ENCODE measurements around the gene KPNA1.
"Not testable (repeated sequence)": the region's sequence is repeated elsewhere in the genome, so short reads cannot be mapped to it uniquely, and the experiment has no call there.

The KPNA1 gene

DNA sequence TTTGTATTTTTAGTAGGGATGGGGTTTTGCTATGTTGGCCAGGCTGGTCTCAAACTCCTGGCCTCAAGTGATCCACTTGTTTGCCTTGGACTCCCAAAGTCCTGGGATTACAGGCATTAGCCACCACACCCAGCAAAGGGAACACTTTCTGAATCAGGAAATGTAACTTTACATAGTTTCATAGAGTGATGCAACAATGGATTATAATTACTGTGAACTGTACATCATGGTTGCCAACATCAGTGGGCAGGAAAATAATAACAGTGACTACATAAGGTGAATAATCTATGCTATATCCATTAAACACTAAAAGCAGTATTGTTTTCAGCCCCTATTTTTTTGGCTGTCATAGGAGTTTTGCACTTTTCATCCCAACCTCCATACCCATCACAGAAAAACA is 5.0 kb upstream of the KPNA1 start:
- DNase-seq = no peak

DNA sequence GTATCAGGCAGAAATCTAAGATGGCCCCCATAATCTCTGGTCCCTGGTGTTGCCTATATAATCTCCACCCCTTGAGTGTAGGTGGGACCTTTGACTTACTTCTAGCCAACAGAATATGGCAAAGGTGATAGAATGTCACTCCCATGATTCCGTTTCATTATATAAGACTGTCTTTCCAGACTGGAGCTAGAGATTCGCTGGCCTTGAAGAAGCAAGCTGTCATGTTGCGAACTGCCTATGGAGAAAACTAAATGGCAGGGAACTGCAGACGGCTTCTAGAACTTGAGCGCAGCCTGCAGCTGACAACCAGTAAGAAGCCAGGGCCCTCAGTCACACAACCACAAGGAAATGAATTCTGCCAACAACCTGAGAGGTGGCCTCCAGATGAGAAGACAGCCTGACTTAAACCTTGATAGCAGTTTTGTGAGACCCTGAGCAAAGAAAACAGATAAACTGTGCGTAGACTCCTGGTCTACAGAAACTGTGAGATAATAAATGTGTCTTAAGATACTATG is 2.2 kb upstream of the KPNA1 start:
- DNase-seq = no peak

DNA sequence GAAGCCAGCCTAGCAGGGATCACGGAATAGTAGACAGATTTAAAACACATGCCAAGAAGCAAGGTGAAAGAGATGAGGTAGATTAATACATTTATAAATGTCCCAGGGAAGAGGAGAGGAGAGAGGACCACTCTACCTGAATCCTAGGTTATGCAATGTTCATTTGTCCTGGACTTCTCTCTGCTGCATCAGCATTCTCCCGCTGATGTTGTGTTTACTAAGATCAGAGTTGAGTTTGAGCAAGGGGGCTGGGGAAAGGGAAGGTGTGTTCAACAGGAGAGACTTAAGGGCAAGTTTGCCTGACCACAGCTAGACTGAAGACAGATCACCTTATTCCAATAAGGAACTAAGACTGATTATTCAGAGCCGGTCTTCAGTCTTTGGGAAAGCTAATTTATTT is 1.1 kb upstream of the KPNA1 start:
- DNase-seq = no peak

DNA sequence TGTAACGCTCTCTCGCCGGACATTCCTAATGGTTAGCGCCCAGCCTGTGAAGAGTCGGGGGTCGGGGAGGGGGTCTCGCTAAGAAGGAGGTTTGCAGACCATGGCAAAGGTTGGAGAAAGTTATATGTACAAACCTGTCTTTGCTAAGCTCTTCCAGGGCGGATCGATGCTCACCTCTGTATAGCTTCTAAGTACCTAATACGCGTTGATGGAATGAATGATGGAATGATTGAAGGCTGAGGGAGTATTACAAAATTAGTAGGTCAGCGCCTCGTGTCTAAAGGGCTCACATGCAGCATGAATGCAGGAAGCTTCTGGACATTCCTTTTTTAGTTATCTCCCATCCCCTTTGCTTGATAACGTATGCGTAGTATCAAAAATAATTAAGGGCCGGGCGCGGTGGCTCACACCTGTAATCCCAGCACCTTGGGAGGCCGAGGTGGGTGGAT is 305 bp upstream of the KPNA1 start:
- no peak for DNase-seq

DNA sequence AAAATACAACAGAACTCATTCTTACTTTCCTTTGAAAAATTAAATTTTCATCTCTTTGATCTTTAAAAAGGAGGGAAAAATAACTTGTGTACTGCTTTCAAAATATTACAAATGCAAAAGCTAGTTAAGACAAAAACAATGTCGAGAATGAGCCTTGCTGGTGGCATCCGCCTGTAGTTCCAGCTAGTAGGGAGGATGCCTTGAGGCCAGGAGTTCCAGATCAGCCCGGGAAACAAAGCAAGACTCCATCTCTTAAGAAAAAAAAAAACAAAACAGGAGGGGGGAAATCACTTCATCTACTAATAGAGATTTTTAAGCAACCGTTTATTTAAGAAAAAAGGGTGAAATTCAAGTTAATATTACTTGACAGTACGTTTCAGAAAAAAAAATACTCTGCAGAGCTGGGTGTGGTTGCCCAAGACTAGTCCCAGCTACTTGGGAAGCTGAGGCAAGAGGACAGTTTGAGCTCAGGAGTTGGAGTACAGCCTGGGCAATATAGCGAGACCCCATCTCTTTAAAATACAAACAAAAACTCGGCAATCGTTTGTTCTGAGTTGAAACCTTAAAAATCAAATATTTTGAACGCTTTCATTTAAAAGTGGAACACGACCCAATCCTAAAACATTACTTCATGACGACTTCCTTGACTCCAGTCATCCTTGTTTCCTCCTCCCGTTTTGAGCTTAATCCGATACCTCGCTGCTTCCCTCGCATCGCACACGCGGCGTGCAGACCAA is 1.2 kb downstream of the KPNA1 start:
- DNase-seq = no peak

DNA sequence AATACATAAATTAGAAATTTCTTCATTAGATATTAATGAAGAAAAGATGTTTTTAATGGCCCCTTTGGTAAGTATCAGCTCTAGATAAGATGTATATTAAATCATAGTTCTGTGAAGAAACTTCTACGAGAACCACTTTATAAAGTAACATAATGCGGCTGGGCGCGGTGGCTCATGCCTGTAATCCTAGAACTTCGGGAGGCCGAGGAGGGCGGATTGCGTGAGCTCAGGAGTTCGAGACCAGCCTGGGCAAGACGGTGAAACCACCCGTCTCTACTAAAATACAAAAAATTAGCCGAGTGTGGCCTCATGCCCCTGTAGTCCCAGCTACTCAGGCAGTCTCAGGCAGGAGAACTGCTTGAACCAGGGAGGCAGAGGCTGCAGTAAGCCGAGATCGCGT is 2.5 kb downstream of the KPNA1 start:
- DNase-seq = no peak

DNA sequence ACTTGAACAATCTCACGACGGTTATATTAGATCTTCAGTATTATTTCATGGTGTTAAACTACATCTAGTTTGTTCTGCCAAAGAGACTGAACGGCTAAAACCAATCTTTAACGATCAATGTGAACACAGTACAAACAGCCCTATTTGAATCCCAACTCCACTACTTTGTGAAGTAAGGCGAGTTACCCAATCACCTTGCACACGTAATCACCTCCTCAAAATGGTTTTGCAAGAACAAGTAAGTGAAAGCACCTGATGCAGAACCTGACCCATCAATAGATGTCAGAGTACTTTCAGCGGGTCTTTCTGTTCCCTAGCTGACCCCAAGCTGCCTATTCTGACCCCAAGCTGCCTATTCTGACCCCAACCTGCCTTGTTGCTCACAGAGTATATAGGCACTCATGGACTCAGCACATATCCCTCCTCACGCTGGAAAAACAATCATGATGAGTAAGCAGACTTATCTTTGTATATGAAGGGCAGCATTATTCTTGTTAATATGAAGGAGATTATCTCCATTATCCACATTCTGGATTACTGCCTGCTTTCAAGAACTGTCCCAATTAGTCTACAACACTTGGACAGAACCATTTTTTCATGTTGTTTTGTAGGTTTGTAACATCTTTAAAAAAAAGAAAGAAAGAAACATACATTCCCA is 3.7 kb downstream of the KPNA1 start:
- no peak for DNase-seq

DNA sequence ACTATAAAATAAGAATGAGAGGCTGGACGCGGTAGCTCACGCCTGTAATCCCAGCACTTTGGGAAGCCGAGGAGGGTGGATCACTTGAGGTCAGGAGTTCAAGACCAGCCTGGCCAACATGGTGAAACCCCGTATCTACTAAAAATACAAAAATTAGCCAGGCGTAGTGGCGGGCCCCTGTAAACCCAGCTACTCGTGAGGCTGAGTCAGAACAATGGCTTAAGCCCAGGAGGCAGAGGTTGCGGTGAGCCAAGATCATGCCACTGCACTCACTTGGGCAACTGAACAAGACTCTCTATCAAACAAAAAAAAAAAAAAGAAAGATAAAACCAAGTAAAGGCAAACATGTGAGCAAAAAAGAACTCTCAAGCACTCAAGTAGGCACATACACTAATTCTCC is 5.8 kb downstream of the KPNA1 start:
- DNase-seq = not testable (repeated sequence)

DNA sequence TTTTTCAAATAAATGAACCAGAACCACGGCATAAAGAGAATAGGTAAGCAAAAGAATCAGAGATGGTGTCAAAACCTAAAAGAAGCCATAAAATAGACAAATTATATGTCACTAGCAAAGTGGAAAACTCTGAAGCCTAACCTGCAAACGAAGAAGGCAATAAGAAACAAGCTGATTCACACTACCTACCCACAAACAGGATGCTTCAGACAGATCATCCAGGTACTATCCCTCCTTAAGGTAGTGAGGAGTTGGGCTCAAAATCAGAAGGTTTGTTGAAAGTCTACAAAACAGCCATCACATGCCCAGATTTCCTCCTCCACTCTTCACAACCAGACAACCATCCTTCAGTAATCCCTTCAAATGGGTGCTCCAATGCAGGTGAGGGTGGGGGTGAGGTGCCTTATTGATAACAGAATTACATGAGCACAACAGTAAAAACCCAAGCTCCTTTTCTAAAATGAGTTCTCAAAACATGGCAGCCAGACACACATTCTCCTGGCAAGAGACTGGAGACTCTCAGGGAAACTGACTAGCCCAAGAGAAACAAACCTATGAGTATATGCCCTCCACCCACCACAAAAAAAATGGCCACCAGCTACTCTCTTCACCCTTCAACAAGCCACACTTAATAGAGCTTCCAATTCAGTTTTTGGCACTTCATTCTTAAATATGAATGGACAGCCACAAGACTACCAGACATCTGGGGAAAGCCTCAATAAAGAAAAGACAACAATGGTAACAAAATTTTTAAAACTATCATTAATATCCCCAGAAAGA is 6.4 kb downstream of the KPNA1 start:
- DNase-seq = no peak

DNA sequence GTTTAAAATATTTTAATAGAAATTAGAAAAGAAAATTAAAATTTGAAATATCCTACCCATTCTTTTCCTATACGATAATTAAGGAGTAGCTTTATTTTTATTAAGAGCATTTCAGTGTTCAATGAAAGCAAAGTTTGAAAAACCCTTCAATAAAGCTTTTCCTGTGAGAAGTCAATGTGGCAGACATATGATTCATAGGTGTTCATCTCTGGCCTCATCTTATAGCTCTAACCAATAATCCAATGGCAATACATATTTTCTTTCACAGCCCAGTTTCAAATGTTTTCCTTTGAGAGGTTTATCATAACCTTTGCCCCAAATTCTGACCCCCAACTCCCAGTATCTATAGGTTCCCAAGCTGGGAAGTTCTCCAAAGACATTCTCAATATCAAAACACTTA is 8.3 kb downstream of the KPNA1 start:
- DNase-seq = no peak

DNA sequence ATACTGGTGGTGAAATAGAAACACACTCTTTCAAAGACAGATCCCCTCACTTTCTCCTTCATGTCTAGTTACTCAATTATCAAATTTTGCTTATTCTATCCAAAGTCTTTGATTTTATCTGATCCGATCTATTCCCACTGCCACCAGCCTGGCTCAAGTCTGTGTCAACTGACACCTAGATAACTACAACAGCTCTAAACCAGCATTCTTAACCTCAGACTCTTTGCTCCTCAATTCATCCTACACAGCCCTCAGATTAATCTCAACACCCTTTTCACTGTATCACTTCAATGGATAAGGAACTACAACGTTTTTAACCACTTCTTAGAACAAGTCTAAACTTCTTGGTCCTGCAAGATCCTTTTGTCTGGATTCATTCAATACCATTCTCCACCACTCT is 9.1 kb downstream of the KPNA1 start:
- no peak for DNase-seq

DNA sequence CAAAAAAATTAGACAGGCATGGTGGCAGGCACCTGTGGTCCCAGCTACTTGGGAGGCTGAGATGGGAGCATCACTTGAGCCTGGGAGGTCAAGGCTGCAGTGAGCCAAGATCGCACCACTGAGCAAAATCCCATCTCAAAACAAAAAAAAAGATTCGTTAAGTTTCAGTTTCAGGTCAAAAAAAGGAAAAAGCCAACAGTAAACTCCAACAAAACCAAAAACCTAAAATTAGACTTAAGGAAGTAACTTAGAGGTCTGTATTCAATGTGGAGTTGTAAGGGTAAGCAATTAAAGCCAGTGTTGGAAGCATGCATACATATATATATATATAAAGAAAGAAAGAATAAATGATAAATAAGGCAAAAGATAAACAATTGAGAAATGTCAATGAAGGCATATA is 11.8 kb downstream of the KPNA1 start:
- DNase-seq = no peak

DNA sequence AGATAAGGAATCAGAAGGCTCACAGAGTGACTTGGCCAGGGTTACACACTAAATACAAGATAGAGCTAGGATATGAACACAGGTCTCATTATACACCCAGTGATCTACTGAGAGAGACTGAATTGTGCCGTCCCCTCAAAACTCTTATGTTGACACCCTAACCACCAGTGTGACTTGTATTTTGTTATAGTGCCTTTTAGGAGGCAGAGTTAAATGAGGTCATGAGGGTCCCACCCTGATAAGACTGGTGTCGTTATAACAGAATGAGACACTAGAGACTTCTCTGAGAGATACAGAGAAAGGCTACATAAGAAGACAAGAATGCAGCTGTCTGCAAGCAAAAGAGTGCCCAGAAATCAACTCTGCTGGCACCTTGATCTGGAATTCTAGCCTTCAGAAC is 12.6 kb downstream of the KPNA1 start:
- DNase-seq = no peak

DNA sequence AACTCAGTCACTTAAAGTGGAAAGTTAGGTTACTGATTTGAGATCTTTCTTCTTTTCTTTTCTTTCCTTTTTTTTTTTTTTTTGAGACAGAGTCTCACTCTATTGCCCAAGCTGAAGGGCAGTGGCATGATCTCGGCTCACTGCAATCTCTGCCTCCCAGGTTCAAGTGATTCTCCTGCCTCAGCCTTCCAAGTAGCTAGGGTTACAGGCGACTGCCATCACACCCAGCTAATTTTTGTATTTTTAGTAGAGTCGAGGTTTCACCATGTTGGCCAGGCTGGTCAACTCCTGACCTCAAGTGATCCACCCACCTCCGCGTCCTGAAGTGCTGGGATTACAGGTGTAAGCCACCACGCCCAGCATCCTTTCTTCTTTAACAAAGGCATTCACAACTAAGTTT is 13.8 kb downstream of the KPNA1 start:
- DNase-seq = not testable (repeated sequence)

DNA sequence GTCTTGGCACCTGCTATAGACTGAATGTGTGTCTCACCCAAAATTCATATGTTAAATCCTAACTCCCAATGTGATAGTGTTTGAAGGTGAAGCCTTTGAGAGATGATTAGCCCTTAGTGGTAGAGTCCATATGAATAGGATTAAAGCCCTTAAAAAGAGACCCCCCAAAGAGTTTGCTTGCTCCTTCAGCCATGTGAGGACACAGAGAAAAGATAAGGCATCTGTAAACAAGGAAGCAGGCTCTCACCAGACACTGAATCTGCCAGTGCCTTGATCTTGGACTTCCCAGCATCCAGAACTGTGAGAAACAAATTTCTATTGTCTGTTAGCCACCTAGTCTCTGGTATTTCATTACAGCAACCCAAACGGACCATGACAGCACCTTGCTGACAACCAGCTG is 16.6 kb downstream of the KPNA1 start:
- DNase-seq = no peak

DNA sequence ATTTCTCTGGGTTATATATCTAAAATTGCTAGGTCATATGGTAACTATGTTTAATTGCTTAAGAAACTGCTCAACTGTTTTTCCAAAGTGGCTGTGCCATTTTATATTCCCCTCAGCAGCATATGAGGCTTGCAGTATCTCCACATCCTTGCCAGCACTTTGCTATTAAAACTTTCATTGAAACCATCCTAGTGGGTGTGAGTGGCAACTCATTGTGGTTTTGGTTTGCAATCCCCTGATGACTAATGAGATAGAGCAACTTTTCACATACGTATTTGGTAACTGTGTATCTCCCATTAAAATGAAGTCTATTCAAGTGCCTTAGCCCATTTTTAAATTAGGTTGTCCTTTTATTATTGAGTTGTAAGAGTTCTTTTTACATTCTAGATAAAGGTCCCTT is 17.3 kb downstream of the KPNA1 start:
- peak; percentile 45 for DNase-seq

DNA sequence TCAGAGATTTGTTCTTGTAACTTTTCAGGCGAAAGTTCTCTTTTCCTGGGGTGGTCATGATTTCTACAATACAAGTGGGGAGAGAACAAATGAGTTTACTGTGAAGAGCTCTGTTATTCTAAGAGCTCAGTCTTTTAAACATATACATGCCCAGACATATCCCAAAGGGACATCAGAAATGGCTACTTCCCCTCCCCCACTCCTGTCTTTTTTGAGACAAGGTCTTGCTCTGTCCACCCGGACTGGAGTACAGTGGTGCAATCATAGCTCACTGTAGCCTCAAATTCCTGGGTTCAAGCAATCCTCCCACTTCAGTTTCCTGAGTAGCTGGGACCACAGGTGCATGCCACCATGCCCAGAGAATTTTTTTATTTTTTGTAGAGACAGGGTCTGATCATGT is 18.2 kb downstream of the KPNA1 start:
- no peak for DNase-seq

DNA sequence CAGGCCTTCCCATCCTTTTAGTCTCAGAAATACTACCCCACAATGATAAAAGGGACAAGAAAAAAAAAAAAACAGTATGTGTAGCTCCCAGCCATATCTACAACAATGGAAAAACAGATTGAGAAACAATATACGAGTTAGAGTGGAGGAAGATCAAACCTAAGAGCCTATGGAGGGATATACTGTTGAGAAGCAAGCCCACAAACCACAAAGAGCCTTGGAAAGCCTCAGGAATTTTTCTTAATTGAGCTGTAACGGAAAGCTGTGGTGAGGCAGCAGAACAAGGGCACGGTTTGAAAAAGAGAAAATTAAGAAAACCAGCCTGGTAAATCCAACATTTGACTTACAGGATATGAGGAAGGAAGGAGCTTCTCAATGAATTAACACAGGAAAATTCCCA is 21.4 kb downstream of the KPNA1 start:
- no peak for DNase-seq

DNA sequence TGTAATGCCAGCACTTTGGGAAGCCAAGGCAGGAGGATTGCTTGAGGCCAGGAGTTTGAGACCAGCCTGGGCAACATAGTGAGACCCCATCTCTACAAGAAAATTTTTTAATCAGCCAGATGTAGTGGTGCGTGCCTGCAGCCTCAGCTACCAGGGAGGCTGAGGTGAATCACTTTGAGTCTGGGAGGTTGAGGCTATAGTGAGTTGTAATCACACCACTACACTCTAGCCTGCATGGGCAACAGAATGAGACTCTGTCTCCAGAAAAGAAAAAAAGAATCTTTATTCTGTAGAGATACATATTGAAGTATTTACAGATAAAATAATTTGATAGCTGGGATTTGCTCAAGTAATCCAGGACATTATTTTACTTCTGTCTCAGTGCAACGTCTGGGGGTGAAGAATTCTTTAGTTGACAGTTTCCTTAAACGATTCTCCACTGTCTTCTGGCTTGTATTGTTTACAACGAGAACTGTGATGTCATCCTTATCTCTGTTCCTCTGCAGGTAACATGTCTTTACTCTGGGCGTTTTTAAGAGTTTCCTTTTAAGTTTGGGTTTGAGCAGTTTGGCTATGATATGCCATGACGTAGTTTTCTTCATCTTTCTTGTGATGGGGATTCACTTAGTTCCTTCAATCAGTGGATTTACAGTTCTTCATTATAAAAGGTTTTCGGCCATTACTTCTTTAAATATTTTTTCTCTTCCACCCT is 26.3 kb downstream of the KPNA1 start:
- DNase-seq = no peak

DNA sequence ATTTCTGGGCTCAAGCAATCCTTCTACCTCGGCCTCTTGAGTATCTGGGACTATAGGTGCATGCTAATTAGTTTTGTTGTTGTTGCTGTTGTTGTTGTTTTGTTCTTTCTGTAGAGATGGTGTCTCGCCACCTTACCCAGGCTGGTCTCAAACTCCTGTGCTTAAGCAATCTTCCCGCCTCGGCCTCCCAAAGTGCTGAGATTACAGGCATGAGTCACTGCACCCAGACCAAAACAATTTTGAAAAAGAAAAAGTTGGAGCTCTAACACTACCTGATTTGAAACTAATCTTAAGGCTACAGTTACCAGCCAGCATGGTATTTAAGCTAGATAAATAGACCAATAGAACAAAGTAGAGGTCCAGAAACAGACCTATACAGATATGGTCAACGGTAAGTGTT is 29.8 kb downstream of the KPNA1 start:
- DNase-seq = no peak

DNA sequence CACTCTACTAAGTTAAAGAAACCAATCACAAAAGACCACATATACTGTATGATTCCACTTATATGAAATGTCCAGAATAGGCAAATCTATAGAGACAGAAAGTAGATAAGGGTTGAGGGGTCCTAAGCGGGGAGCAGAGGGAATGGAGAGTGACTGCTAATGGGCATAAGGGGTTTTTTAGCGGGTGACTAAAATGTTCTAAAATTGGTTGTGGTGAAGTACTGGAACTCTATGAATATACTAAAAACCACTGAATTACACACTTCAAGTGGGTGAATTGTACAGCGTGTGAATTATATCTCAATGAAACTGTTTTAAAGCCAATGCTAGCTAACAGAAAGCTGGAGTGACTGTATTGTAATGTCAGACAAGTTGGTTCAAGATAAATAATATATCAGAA is 33.3 kb downstream of the KPNA1 start:
- DNase-seq = no peak

DNA sequence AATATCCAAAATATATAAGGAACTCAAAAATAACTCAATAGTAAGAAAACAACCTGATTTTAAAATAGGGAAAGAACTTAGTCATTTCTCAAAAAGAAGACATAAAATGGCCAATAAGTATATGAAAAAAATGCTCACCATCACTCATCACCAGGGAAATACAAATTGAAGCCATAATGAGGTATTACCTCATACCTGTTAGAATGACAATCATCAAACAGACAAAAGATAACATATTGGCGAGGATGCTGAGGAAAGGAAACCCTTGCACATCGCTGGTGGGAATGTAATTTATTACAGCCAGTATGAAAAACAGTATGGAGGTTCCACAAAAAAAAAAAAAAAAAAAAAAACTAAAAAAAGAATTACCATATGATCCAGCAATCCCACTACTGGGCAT is 38.2 kb downstream of the KPNA1 start:
- DNase-seq = no peak

DNA sequence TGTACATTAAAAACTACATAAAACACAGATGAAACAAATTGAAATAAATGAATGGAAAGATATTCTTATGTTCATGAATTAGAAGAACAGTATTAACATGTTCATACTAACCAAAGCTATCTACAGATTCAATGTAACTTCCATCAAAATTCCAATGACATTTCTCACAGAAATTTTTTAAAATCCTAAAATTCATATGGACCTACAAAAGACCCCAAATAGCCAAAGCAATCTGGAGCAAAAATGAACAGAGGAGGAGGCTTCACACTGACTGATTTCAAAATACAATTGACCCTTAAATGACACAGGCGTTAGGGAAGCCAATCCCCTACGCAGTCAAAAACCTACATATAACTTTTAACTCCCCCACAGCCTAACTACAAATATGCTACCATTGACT is 39.4 kb downstream of the KPNA1 start:
- DNase-seq = no peak

All from activated CD4-positive, alpha-beta T cell treated with anti-CD3 and anti-CD28 coated beads for 48 hours (primary cell).